Measurements from ENCODE around the gene RBM19.

- TF ChIP-seq ZNF274 (IDR thresholded peaks at IDR 0.05; ENCODE audit: low read depth, low read length) (no peak), YY1 (IDR thresholded peaks at IDR 0.05; ENCODE audit: insufficient read depth, insufficient read length) (no peak)
Observed at GRCh38 chr12:113846883-113847755, 119.0 kb downstream of the RBM19 start.

All from NT2/D1 (cell line).